NAMALWA (cell line): ENCODE results near the gene MED16.
"Not testable (repeated sequence)": the region's sequence is repeated elsewhere in the genome, so short reads cannot be mapped to it uniquely, and the experiment has no call there.

Experiments used
- DNase-seq: peaks from one replicate; pipeline ENCODE4 v3.0.0-alpha.2; 2015; ENCODE audit warnings: low spot score

MED16 gene

DNA sequence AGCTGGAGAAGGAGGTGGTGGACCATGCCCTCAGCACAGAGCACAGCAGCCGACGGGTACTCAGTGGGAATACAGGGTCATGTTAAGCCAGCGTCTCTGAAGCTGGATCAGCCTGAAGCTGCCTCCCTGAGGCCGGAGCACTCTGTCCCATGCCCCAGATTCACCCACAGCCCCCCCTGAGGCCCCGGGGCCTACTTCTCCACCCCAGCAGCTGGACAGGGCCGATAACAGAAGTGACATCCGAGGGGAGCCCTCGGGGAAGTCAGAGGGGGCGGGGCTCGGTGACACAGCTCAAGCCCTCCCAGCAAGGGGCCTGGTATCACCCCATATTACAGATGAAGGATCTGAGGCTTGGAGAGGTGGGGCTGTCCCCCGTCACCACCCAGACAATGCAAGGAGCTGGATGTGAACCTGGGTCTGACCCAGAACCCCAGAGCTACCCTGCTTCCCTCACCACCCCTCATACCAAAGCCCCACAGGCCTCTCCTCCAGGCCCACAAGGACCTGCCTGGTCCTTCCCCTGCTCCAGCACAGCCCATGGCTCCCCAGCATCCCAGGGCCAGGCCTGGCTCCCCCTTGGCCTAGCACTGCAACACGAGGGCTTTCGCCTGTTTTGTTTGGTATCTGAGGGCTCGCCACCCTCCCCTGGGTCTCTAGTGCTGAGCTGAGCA lies 14.3 kb upstream of the MED16 start:
- peak; percentile 59 for DNase-seq

GRCh38 chr19:906480-906879 lies 13.5 kb upstream of the MED16 start:
- DNase-seq = peak; percentile 74

GRCh38 chr19:904545-904944 lies 11.6 kb upstream of the MED16 start:
- no peak for DNase-seq

DNA sequence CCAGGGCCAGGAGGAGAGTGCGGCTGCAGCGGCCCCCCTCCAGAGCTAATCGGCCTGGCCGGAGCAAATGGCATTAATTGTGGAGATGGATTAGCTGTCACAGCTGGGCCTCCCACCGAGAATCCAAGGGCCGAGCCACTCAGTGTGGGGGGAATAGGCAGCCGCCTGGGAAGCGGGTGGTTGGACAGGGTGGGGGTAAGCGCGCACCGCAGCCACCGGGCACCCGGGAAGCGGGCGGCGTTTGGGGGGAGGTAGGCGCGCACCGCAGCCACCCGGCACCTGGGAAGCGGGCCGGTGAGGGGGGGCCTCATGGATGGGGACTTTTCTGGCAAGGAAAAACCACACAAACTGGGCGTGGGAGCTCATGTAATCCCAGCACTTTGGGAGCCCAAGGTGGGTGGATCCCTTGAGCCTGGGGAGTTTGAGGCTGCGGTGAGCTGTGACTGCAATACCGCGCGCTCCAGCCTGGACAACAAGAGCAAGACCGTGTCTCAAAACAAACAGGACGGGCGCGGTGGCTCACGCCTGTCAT lies 10.3 kb upstream of the MED16 start:
- no peak for DNase-seq

DNA sequence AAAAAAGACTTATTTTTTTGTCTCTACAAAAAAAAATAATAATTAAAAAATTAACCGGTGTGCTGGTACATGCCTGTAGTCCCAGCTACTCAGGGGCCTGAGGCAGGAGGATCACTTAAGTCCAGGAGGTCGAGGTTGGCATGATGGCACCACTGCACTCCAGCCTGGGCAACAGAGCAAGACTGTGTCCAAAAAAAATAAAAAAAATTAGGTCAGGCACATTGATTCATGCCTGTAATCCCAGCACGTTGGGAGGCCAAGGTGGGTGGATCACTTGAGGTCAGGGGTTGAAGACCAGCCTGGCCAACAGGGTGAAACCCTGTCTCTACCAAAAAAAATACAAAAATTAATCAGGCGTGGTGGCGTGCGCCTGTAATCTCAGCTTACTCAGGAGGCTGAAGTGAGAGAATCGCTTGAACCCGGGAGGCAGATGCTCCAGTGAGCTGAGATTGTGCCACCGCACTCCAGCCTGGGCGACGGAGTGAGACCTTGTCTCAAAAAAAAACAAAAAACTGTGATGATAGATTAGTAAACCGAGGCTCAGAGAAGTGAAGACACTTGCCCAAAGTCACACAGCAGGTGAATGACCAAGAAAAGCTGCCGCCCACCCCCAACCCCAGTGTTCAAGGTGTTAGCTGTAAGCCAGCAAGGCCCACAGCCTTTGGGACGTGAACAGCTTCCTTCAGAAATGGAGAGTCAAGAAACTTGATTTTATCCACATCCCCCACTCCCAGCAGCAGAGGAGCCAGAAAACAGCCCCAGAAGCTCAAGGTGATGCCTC lies 9.6 kb upstream of the MED16 start:
- no peak for DNase-seq

GRCh38 chr19:902093-902370 lies 9.0 kb upstream of the MED16 start:
- DNase-seq = no peak

GRCh38 chr19:901216-902092 lies 8.5 kb upstream of the MED16 start:
- no peak for DNase-seq

- no peak for DNase-seq
These were observed 7.5 kb upstream of the MED16 start for GRCh38 chr19:900302-901111.

DNA sequence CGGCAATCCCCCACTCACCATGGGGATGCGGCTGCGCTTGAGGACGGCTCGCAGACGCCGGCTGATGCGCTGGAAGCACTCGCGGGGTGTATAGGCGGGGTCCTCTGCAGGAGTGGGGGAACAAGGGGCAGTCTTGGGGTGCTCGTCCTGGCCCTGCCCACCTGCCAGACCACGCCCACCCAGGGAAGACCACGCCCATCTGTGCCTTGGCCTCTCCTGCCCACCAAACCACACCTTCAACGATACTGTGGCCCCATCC lies 7.0 kb upstream of the MED16 start:
- DNase-seq = no peak

GRCh38 chr19:899336-900042 lies 6.5 kb upstream of the MED16 start:
- DNase-seq = no peak

GRCh38 chr19:898663-899062 lies 5.7 kb upstream of the MED16 start:
- DNase-seq = peak; percentile 77

GRCh38 chr19:897442-898039 lies 4.6 kb upstream of the MED16 start:
- DNase-seq = no peak

DNA sequence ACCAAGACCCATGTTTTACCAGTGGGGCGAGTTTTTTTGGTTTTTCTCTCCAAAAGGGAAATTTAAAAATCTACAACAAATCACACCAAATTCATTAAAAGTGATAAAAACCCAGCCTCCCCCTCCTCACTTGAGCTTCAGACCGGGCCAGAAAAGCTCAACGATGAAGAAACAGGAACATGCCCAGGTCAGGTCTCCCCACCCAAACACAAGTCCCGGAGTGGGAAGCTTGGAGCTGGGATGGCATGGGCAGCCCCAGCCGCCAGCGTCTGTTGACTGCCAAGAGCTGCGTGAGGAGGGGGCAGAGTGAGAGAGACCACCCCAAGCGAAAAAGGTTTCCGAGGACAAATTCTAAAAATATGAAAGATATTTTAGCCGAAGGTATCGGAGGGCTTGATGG lies 4.0 kb upstream of the MED16 start:
- no peak for DNase-seq

DNA sequence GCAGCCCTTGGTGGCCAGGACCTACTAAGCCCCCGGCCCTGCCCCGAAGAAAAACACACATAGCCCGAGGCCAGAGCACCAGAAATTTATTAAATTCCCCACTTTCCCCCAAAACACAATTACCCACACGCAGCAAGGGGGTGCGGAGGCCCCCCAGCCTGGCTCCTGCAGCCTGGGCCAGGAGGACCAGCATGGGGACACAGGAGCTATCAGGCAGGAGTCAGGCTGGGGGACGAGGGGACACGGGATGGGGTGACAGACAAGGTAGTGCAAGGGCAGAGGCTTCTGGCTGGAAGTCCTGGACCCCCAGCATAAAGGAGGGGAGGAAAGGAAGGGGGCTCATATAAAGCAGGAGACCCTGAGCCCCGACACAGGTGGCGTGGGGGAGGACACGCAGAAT lies 3.4 kb upstream of the MED16 start:
- no peak for DNase-seq

GRCh38 chr19:892243-892893 lies 619 bp downstream of the MED16 start:
- DNase-seq = peak; percentile 51

- not testable (repeated sequence) for DNase-seq
These were observed 1.4 kb downstream of the MED16 start for GRCh38 chr19:891421-892200.

DNA sequence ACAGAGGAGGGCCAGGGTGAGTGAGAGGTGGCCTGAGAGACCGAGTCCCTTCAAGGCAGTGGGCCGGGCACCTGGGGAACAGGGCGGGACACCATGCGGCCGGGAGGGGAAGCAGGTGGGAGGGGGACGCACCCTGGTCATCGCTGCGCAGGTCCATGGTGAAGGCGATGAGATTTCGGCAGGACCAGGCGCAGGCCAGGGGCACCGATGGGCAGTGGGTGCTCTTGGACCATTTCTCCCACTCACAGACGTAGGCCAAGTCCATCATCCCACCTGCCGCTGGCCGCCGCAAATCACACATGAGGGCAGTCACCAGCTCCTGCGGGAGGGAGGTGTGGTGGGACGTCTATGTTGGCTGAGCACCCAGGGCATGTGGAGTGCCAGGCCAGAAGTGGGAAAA lies 2.2 kb downstream of the MED16 start:
- no peak for DNase-seq

- DNase-seq = no peak
These were observed 3.2 kb downstream of the MED16 start for GRCh38 chr19:889662-890295.
